ENCODE data around the gene CENPP. TPM values are rescaled to one million over a fixed set of nuclear protein-coding genes. Genes with fewer than 3 reads are reported as not detected.

Gene CENPP
- polyA plus RNA-seq (ENCODE audit: insufficient read length): 8.8 TPM
- long read RNA-seq, donor 1, partial matches to known transcripts: 0 of 4 reads
- long read RNA-seq, donor 1, other reads (novel, unspliced or antisense): 0 of 4 reads
- long read RNA-seq, donor 2, partial matches to known transcripts: 0 of 2 reads
- long read RNA-seq, donor 2, other reads (novel, unspliced or antisense): 0 of 2 reads
- long read RNA-seq, donor 3, partial matches to known transcripts: 0 of 2 reads
- long read RNA-seq, donor 3, other reads (novel, unspliced or antisense): 0 of 2 reads
- long read RNA-seq, donor 4, partial matches to known transcripts: 0 of 1 reads
- long read RNA-seq, donor 4, other reads (novel, unspliced or antisense): 0 of 1 reads
- long read RNA-seq, donor 5, partial matches to known transcripts: 0 of 2 reads
- long read RNA-seq, donor 5, other reads (novel, unspliced or antisense): 0 of 2 reads
- long read RNA-seq, donor 6, partial matches to known transcripts: 0 of 6 reads
- long read RNA-seq, donor 6, other reads (novel, unspliced or antisense): 0 of 6 reads
- long read RNA-seq, donor 7, partial matches to known transcripts: 22 of 50 reads
- long read RNA-seq, donor 7, other reads (novel, unspliced or antisense): 24 of 50 reads
- long read RNA-seq, donor 8, partial matches to known transcripts: 5 of 5 reads
- long read RNA-seq, donor 8, other reads (novel, unspliced or antisense): 0 of 5 reads

GRCh38 chr9:92325269-92325990, at the start of gene CENPP, which contains the start of gene NOL8:
Gene CENPP, plus strand, starts transcription at chr9:92325953.
Gene NOL8, minus strand, starts transcription at chr9:92325350. Its CDS starts 1,189 bp downstream, at chr9:92324161.
- peak; percentile 94 for DNase-seq

- peak; percentile 65 for DNase-seq
These were observed 49.3 kb upstream of the CENPP start for GRCh38 chr9:92276331-92277032.

GRCh38 chr9:92278110-92278509, 47.6 kb upstream of the CENPP start:
- DNase-seq: no peak

- DNase-seq: no peak
These were observed 46.5 kb upstream of the CENPP start for GRCh38 chr9:92279302-92279701.

DNA sequence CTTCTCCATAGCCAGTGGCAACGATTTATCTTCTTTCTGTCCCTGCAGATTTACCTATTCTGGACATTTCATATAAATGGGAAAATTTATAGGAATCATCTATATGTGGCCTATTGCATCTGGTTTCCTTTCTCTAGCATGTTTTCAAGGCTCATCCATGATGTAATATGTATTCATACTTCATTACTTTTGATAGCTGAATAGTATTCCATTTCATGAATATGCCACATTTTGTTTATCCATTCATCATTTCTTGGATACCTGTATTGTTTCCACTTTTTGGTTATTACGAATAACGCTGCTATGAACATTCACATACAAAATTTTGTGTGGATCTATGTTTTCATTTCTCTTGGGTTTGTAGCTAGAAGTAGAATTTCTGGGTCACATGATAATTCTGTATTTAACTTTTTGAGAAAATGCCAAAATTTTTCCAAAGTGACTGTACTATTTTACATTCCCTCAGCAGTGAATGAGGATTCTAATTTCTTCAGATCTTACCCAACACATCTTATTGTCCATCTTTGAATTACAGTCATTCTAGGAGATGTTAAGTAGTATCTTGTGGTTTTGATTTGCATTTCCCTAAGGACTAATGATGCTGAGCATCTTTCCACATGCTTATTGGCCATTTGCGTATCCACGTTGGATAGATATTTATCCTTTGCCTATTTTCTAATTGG, 35.9 kb upstream of the CENPP start:
- no peak for DNase-seq

GRCh38 chr9:92290785-92291429, 34.8 kb upstream of the CENPP start:
- DNase-seq: no peak

DNA sequence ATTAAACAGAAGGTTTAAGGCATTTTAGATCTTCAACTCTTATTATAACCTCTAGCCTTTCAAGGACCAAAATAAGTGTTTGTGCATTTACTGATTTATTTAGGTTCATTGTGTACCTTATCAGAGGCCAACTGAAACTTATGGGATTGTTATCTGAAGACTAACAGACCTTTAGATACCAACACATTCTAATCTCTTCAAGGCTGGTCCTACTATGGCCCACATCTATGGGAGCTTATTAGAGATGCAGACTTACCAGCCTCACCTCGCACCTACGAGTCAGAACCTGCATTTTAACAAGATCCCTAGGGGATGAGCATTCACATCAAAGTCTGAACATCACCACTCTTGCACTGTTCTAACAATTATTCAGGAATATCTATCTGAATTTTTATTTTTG, 34.2 kb upstream of the CENPP start:
- DNase-seq: no peak

DNA sequence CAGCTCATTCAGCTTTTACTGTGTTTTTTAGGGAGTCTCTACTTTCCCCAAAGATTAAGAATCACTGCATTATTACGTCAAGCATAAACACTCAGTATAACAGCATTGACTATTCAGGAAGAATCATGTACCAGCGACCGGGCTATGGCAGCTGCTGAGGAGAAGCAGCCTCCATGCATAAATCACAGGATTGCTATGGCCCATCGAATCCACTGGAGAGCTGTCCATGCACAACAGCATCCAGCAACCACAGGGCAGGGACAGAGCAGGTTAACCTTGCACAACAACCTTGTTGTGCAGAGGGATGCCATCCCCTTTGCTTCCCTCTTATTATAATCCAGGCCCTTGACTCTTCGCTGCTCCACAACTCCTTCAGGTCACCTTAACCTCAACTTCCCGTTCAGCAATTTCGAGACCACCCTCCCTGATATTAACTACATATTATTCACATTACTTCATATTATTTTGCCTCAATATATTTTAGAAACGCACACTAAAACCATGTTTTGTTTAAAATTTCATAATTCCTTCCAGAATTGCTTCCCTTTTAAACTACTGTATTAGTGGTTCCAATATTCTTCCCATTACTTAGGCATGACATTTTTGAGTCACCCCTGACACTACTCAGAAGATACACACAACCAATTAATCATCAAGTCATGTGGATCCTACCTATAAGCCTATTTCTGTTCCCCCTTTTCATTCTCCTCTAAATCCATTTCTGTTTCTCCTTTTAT, 33.2 kb upstream of the CENPP start:
- no peak for DNase-seq

DNA sequence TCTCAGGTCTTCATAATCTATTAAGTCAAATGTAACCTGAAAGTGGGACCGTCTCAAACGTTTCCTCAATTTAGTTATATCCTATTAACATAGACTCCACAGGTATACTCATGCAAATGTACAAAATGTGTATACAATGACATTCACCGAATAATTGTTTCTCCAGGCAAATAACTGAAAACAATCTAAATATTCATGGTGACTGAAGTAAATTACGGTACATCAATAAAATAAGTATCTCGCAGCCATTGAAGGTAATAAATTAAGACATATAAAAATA, 32.7 kb upstream of the CENPP start:
- DNase-seq: no peak

GRCh38 chr9:92293452-92294296, 32.1 kb upstream of the CENPP start, which contains the start of gene IARS1:
Gene IARS1, minus strand, starts transcription at chr9:92293697. Its CDS starts 4,278 bp downstream, at chr9:92289419.
- DNase-seq: peak; percentile 98

DNA sequence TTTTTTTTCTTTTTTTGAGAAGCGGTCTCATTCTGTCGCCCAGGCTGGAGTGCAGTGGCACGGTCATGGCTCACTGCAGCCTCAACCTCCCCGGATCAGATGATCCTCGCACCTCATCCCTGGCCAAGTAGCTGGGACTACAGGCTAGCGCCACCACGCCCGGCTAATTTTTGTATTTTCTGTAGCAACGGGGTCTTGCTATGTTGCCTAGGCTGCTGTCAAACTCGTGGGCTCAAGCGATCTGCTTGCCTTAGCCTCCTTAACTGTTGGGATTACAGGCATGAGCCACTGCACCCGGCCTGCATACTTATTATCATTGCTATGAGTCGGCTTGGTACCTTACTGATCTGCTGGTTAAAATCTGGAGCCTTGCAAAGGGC, 31.5 kb upstream of the CENPP start:
- DNase-seq: no peak

- DNase-seq: no peak
These were observed 30.4 kb upstream of the CENPP start for GRCh38 chr9:92295240-92295790.

- DNase-seq: no peak
These were observed 29.9 kb upstream of the CENPP start for GRCh38 chr9:92295827-92296258.

- no peak for DNase-seq
These were observed 28.1 kb upstream of the CENPP start for GRCh38 chr9:92297611-92298010.

DNA sequence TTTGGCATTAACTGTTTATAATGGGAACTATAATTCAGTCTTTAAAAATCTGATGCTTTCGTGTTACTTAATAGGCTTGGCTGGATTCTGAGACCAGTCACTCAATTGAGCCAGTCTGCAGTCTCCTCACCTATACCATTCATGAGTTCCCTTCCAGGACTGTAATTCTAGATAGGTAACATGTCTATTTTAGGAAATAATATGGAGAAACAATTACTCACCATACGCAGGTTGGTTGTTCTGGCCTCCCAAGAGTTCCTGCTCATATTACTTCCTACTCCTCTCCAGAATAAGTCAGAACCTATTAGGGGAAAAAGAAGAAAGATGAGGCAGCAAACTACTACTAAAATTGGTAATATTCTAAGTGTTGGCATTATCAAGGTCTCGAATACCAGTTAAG, 27.7 kb upstream of the CENPP start:
- no peak for DNase-seq

DNA sequence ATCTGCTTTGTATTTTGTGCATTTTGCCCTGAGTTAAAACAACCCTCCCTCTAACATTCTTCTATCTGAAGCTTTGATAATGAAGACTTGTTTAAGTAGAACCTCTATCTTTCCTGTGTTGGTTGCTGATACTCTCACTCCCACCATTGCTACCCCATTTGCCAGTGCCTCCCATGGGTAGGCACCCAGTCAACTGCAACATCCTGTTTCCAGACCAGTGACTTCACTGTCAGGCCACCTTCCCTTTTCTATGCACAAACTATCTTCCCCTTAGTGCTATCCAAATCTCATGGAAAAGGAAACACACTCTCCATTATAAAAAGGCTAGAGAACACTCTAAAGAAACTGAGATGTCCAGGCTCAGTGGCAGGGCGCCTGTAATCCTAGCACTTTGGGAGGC, 26.6 kb upstream of the CENPP start:
- no peak for DNase-seq

GRCh38 chr9:92300936-92301335, 24.8 kb upstream of the CENPP start:
- DNase-seq: no peak

DNA sequence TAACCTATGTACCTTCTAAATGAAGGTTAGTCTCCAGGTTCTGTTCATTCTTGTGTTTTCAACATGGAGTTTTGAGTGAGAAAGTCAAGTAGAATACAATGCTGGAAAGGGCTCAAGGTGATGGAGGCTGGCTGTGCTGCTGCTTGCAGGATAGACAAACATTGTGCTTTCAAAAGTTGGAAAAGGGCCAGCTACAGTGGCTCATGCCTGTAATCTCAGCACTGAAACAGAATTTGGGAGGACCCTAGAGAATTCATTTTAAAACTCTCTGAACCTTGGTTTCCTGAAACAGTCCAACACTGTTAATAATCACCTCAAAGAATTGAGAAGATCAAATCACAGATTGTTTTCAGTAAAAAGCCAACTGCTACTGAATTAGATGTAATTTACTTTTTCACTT, 16.9 kb upstream of the CENPP start:
- no peak for DNase-seq

DNA sequence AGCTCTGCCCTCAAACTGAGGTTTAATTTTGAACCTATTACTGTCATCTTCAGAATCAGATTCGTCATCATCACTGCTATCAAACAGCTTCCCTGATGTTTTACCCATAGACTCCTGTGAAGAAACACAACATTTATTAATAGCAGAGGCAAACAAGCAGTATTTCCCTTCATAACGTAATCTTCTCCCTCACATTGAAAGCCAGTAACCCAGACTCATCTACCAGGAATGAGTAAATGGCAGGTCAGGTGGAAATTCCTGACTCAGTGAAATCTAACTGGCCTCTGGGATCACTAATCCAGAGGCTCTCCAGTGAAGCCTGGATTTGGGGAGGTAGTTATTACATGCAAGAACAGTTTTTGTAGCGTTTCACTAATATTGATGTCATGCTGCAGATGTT, 15.2 kb upstream of the CENPP start:
- DNase-seq: no peak

Measured in left kidney (tissue), 8 donors.